Neural cell (in vitro differentiated cells): Measurements from ENCODE around the gene BRI3. TPM values are rescaled to one million over a fixed set of nuclear protein-coding genes. Genes with fewer than 3 reads are reported as not detected.

Experiments used
- H2AFZ ChIP-seq: fragments of 200-600, 300-800 bp; sonication (generic), shearing (Covaris generic); 2 replicates; pipeline ENCODE4 v1.6.0; 2014; ENCODE audit warnings: low read depth, mild to moderate bottlenecking, antibody characterized with exemption, low read length, moderate library complexity
- H3F3A ChIP-seq: fragments of 200-600 bp; shearing (Covaris generic); 2 replicates; pipeline ENCODE4 v1.6.1; 2016; ENCODE audit warnings: mild to moderate bottlenecking, moderate library complexity, mixed read lengths, antibody characterized with exemption, low read length; ENCODE audit not compliant: insufficient read depth, poor library complexity, severe bottlenecking
- H3K27ac ChIP-seq: fragments of 200-600, 300-800 bp; sonication (generic), shearing (Covaris generic); 2 replicates; pipeline ENCODE4 v1.5.1; 2014; ENCODE audit warnings: mild to moderate bottlenecking, low read length, moderate library complexity
- H3K27me3 ChIP-seq: fragments of 300-800, 200-600 bp; sonication (generic), shearing (Covaris generic); 2 replicates; pipeline ENCODE4 v1.6.0; 2014; ENCODE audit warnings: mild to moderate bottlenecking, low read depth, low read length, moderate library complexity; ENCODE audit not compliant: insufficient read depth
- H3K36me3 ChIP-seq: fragments of 300-800, 200-600 bp; sonication (generic), shearing (Covaris generic); 2 replicates; pipeline ENCODE4 v1.5.1; 2014; ENCODE audit warnings: mild to moderate bottlenecking, antibody characterized with exemption, low read length, moderate library complexity; ENCODE audit not compliant: insufficient read depth
- H3K4me2 ChIP-seq: fragments of 300-800, 200-600 bp; sonication (generic), shearing (Covaris generic); 2 replicates; pipeline ENCODE4 v1.6.0; 2014; ENCODE audit warnings: mild to moderate bottlenecking, low read length
- H3K4me3 ChIP-seq: fragments of 300-800, 200-600 bp; sonication (generic), shearing (Covaris generic); 2 replicates; pipeline ENCODE4 v1.5.1; 2014; ENCODE audit warnings: mild to moderate bottlenecking, low read length, moderate library complexity
- H3K79me2 ChIP-seq: fragments of 200-600 bp; shearing (Covaris generic); replicated peaks from 2 replicates; pipeline ENCODE4 v1.6.0; 2014; ENCODE audit warnings: mild to moderate bottlenecking, low read length, moderate library complexity; ENCODE audit not compliant: insufficient read depth
- H3K9ac ChIP-seq: fragments of 300-800, 200-600 bp; sonication (generic), shearing (Covaris generic); 2 replicates; pipeline ENCODE4 v1.6.1; 2016; ENCODE audit warnings: mild to moderate bottlenecking, low read length, mixed read lengths
- H3K9me2 ChIP-seq: fragments of 200-600 bp; shearing (Covaris generic); 2 replicates; pipeline ENCODE4 v1.6.1; 2016; ENCODE audit warnings: mild to moderate bottlenecking, low read length, mixed read lengths; ENCODE audit not compliant: insufficient read depth
- H3K9me3 ChIP-seq: fragments of 200-600, 300-800 bp; sonication (generic), shearing (Covaris generic); 2 replicates; pipeline ENCODE4 v1.6.1; 2016; ENCODE audit warnings: mild to moderate bottlenecking, mixed run types, low read length, moderate library complexity, mixed read lengths
- H4K20me1 ChIP-seq: fragments of 200-600 bp; shearing (Covaris generic); 2 replicates; pipeline ENCODE4 v1.6.1; 2016; ENCODE audit warnings: mild to moderate bottlenecking, mixed run types; ENCODE audit not compliant: insufficient read depth
- EP300 ChIP-seq: fragments of 450-650 bp; conservative IDR thresholded peaks from 2 replicates; pipeline ENCODE4 v1.6.1; 2014; ENCODE audit warnings: antibody characterized with exemption, mild to moderate bottlenecking, moderate library complexity; ENCODE audit not compliant: poor library complexity, severe bottlenecking
- EZH2 ChIP-seq: fragments of 200-600, 300-800 bp; shearing (Covaris generic), sonication (generic); IDR thresholded peaks from 2 replicates; pipeline ENCODE4 v1.6.1; 2014; ENCODE audit warnings: antibody characterized with exemption, low read length, borderline replicate concordance, mild to moderate bottlenecking; ENCODE audit not compliant: insufficient read depth, poor library complexity, severe bottlenecking
- MXI1 ChIP-seq: fragments of 450-650 bp; conservative IDR thresholded peaks from 2 replicates; pipeline ENCODE4 v1.6.1; 2014; ENCODE audit warnings: antibody characterized with exemption, mild to moderate bottlenecking; ENCODE audit not compliant: poor library complexity, severe bottlenecking
- POLR2AphosphoS5 ChIP-seq: IDR thresholded peaks from 2 replicates; pipeline ENCODE4 v1.6.1; 2012
- RAD21 ChIP-seq: fragments of 450-650 bp; conservative IDR thresholded peaks from 2 replicates; pipeline ENCODE4 v1.6.1; 2014; ENCODE audit warnings: antibody characterized with exemption, mild to moderate bottlenecking, moderate library complexity
- SMC3 ChIP-seq: fragments of 450-650 bp; conservative IDR thresholded peaks from 2 replicates; pipeline ENCODE4 v1.6.1; 2014; ENCODE audit warnings: antibody characterized with exemption, mild to moderate bottlenecking, moderate library complexity; ENCODE audit not compliant: poor library complexity
- TAF1 ChIP-seq: IDR thresholded peaks from 2 replicates; pipeline ENCODE4 v1.6.1; 2012; ENCODE audit warnings: low read depth
- polyA plus RNA-seq: library from polyadenylated mRNA; depleted of rRNA; stranded (reverse); fragments of >200 nt; gene quantifications from 2 replicates; pipeline ENCODE4 v1.2.3, GENCODE V29; 2014
- TF ChIP-seq, protein P1 (sequence below): fragments of 450-650 bp; IDR thresholded peaks from 2 replicates; pipeline ENCODE4 v1.5.1; 2014; ENCODE audit warnings: antibody characterized with exemption, mild to moderate bottlenecking, moderate library complexity; ENCODE audit not compliant: poor library complexity, severe bottlenecking
- TF ChIP-seq, protein P2 (sequence below): IDR thresholded peaks from 2 replicates; pipeline ENCODE4 v1.6.1; 2012; ENCODE audit warnings: borderline replicate concordance

The BRI3 gene
- polyA plus RNA-seq, 1 donor from 2014 or later = 55.6 TPM

DNA sequence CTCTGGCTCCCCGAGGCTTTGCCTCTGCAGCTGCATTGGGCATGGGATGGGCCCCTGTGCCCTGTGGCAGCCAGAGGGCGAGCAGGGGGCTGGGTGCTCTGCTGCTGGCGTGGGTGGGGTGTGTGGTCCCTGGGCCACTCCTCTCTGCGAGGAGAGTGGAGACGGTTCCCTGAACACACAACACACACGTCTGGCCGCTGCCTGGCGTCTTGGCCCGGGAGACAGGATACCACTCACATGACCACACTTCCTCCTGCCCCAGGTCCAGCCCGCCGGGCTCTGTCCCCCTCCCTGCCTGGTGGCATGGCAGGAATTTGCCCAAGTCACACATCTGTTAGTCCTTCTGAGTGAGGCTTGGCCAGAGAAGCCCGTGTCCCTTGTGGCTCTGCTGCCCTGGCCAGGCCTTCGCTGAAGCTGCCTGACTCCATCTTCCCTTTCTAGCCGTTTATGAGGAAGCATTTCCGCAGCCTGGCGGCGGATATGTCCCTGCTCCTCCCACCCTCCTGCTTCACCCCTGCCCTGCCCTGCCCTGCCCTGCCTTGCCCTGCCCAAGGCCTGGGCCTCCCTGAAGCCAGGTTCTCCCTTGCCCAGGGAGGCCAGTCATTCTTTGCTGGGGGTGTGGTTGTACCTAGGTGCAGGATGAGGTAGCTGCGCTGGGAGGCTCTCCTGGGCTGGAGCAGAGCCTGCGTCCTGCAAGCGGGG lies 3.0 kb downstream of the BRI3 start:
- no peaks in the 10 kb centered on the region for H3K27me3 ChIP-seq
- TF ChIP-seq MXI1 (no peak), RAD21 (no peak), SMC3 (no peak), TAF1 (no peak), EZH2 (no peak), EP300 (no peak), POLR2AphosphoS5 (no peak)
- TF ChIP-seq, protein P1, sequence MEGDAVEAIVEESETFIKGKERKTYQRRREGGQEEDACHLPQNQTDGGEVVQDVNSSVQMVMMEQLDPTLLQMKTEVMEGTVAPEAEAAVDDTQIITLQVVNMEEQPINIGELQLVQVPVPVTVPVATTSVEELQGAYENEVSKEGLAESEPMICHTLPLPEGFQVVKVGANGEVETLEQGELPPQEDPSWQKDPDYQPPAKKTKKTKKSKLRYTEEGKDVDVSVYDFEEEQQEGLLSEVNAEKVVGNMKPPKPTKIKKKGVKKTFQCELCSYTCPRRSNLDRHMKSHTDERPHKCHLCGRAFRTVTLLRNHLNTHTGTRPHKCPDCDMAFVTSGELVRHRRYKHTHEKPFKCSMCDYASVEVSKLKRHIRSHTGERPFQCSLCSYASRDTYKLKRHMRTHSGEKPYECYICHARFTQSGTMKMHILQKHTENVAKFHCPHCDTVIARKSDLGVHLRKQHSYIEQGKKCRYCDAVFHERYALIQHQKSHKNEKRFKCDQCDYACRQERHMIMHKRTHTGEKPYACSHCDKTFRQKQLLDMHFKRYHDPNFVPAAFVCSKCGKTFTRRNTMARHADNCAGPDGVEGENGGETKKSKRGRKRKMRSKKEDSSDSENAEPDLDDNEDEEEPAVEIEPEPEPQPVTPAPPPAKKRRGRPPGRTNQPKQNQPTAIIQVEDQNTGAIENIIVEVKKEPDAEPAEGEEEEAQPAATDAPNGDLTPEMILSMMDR = no peak
- H3K27ac ChIP-seq = no peak overlapping the region
- no peaks in the 10 kb centered on the region for H3K36me3 ChIP-seq
- H3K4me3 ChIP-seq = peak overlapping the region; percentile 88
- H3K79me2 ChIP-seq = peaks cover 26% of the 10 kb centered on the region
- no peak overlapping the region for H3K4me2 ChIP-seq
- peaks cover 6% of the 10 kb centered on the region for H4K20me1 ChIP-seq
- H3K9me3 ChIP-seq = no peaks in the 10 kb centered on the region
- no peak overlapping the region for H2AFZ ChIP-seq
- H3F3A ChIP-seq = no peaks in the 10 kb centered on the region
- no peaks in the 10 kb centered on the region for H3K9me2 ChIP-seq
- no peak overlapping the region for H3K9ac ChIP-seq

DNA sequence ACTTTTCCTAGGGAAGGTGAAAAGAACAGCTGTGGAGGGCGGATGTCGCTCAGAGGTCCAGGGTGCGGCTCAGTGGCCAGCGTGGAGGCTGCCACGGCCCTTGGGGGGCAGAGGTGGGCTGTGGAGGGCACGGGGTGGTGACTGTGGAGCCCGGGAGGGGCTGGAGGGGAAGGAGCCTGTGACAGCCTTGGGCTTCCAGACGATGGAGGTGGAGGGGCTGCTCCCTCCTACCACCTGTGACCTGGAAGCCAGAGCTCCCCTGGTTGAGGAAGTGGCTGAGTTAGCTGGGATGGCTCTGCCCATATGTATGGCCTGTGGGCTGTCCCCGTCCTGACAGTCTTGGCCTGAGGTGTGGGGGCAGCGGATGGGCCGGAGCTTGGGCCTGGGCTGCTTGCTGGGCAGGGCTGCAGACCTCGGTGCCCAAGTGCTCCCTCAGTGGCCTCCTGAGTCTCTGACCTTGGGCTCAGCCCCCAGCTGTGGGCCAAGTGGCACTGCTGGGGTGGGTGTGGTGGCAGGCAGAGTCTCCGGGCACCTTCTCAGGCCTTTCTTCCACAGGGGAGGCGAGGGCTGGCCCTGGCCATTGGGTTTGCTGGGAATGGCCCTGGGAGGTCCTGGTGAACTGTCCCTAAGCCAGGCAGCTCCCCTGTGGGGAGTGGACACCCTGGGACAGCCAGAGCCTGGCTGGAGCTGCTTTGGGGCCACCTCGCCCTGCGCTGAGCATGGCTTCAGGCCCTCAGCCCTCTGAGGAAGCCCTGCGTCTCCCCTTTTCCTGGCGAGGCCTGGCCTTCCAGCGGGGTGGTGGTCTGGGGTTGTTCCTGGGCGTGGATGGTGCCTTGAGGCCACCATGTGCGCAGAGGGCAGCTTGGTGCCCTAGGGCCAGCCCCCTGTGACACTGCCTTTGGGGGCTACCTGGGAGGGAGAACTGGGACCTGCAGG lies 3.9 kb downstream of the BRI3 start:
- Histone ChIP-seq H3K79me2 (peaks cover 26% of the 10 kb centered on the region), H3F3A (no peaks in the 10 kb centered on the region), H3K27me3 (no peaks in the 10 kb centered on the region), H3K9ac (no peak overlapping the region), H3K4me3 (peak overlapping the region; percentile 18), H3K9me3 (no peaks in the 10 kb centered on the region), H3K4me2 (no peak overlapping the region), H3K9me2 (no peaks in the 10 kb centered on the region), H3K36me3 (no peaks in the 10 kb centered on the region), H2AFZ (no peak overlapping the region), H3K27ac (no peak overlapping the region), H4K20me1 (peaks cover 6% of the 10 kb centered on the region)
- no peak for TF ChIP-seq RAD21
- no peak for TF ChIP-seq SMC3
- TF ChIP-seq, protein P1 = no peak
- no peak for TF ChIP-seq POLR2AphosphoS5
- TF ChIP-seq EZH2 = no peak
- TF ChIP-seq TAF1 = no peak
- TF ChIP-seq EP300 = no peak
- TF ChIP-seq MXI1 = no peak
- TF ChIP-seq, protein P2, sequence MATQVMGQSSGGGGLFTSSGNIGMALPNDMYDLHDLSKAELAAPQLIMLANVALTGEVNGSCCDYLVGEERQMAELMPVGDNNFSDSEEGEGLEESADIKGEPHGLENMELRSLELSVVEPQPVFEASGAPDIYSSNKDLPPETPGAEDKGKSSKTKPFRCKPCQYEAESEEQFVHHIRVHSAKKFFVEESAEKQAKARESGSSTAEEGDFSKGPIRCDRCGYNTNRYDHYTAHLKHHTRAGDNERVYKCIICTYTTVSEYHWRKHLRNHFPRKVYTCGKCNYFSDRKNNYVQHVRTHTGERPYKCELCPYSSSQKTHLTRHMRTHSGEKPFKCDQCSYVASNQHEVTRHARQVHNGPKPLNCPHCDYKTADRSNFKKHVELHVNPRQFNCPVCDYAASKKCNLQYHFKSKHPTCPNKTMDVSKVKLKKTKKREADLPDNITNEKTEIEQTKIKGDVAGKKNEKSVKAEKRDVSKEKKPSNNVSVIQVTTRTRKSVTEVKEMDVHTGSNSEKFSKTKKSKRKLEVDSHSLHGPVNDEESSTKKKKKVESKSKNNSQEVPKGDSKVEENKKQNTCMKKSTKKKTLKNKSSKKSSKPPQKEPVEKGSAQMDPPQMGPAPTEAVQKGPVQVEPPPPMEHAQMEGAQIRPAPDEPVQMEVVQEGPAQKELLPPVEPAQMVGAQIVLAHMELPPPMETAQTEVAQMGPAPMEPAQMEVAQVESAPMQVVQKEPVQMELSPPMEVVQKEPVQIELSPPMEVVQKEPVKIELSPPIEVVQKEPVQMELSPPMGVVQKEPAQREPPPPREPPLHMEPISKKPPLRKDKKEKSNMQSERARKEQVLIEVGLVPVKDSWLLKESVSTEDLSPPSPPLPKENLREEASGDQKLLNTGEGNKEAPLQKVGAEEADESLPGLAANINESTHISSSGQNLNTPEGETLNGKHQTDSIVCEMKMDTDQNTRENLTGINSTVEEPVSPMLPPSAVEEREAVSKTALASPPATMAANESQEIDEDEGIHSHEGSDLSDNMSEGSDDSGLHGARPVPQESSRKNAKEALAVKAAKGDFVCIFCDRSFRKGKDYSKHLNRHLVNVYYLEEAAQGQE = no peak
